HG03442 (cell line): Measurements from ENCODE around the gene FABP6.
"Not testable (repeated sequence)": the region's sequence is repeated elsewhere in the genome, so short reads cannot be mapped to it uniquely, and the experiment has no call there.

Experiments used
- ATAC-seq: cut with Tn5 transposase; IDR thresholded peaks from one replicate; pipeline ENCODE4 v1.9.1; 2021; ENCODE audit warnings: mild to moderate bottlenecking, moderate library complexity; ENCODE audit not compliant: unreplicated experiment

FABP6 gene

GRCh38 chr5:160229190-160229742, at the start of gene FABP6:
Gene FABP6, plus strand, starts transcription at chr5:160229506. Its CDS starts 52 bp downstream, at chr5:160229558.
- no peak for ATAC-seq

- no peak for ATAC-seq
These were observed 48.4 kb upstream of the FABP6 start for GRCh38 chr5:160180931-160181330.

GRCh38 chr5:160181965-160182622, 47.2 kb upstream of the FABP6 start:
- ATAC-seq = no peak

GRCh38 chr5:160183075-160183474, 46.2 kb upstream of the FABP6 start:
- ATAC-seq = no peak

GRCh38 chr5:160185626-160186360, 43.5 kb upstream of the FABP6 start:
- ATAC-seq = no peak

- ATAC-seq = no peak
These were observed 42.8 kb upstream of the FABP6 start for GRCh38 chr5:160186480-160186879.

- no peak for ATAC-seq
These were observed 42.2 kb upstream of the FABP6 start for GRCh38 chr5:160187091-160187490.

GRCh38 chr5:160188141-160189015, 40.9 kb upstream of the FABP6 start:
- ATAC-seq = no peak

- ATAC-seq = no peak
These were observed 36.9 kb upstream of the FABP6 start for GRCh38 chr5:160192424-160192823.

GRCh38 chr5:160193076-160193475, 36.2 kb upstream of the FABP6 start:
- ATAC-seq = not testable (repeated sequence)

- ATAC-seq = not testable (repeated sequence)
These were observed 35.5 kb upstream of the FABP6 start for GRCh38 chr5:160193790-160194189.

- ATAC-seq = no peak
These were observed 31.8 kb upstream of the FABP6 start for GRCh38 chr5:160197341-160198144.

GRCh38 chr5:160198146-160198545, 31.2 kb upstream of the FABP6 start:
- ATAC-seq = no peak

GRCh38 chr5:160198841-160199409, 30.4 kb upstream of the FABP6 start:
- ATAC-seq = no peak

GRCh38 chr5:160199410-160199911, 29.8 kb upstream of the FABP6 start:
- ATAC-seq = peak; percentile 92

GRCh38 chr5:160207061-160207460, 22.2 kb upstream of the FABP6 start:
- ATAC-seq = no peak

- no peak for ATAC-seq
These were observed 19.4 kb upstream of the FABP6 start for GRCh38 chr5:160209917-160210316.

GRCh38 chr5:160210606-160211005, 18.7 kb upstream of the FABP6 start:
- ATAC-seq = no peak

- ATAC-seq = no peak
These were observed 18.0 kb upstream of the FABP6 start for GRCh38 chr5:160211352-160211751.

GRCh38 chr5:160213537-160213936, 15.8 kb upstream of the FABP6 start:
- no peak for ATAC-seq
